GM12878 (cell line): ENCODE results near the gene RAB6B. TPM values are rescaled to one million over a fixed set of nuclear protein-coding genes. Genes with fewer than 3 reads are reported as not detected.

ENCODE experiments used
- ATAC-seq: fragments of 200-7000 bp; cut with Tn5 transposase; 3 replicates; pipeline ENCODE4 v1.9.1; 2020; ENCODE audit warnings: mild to moderate bottlenecking, moderate library complexity
- BruUV-seq: library from RNA; stranded (reverse); fragments of 400-500 nt; replicated peaks from 2 replicates; lab custom pipeline; 2021; lab: Mats Ljungman, UMichigan
- CTCF ChIA-PET: fragments of 300-600 bp; sonication (Branson Sonifier 250); formaldehyde crosslinking; extraction: SDS; loops from one replicate; lab custom pipeline; 2021; ENCODE audit warnings: inconsistent platforms; lab: Yijun Ruan, JAX
- POLR2A ChIA-PET: fragments of 350-600 bp; formaldehyde crosslinking; extraction: SDS; loops from one replicate; lab custom pipeline; 2021; ENCODE audit warnings: inconsistent platforms; lab: Charles Lee
- RAD21 ChIA-PET: fragments of 300-600 bp; sonication (Branson Sonifier 250); formaldehyde crosslinking; loops from one replicate; lab custom pipeline; 2023; ENCODE audit warnings: antibody characterized with exemption; ENCODE audit not compliant: unreplicated experiment; lab: Charles Lee
- SMC1A ChIA-PET: fragments of 300-600 bp; sonication (Branson Sonifier 250); formaldehyde crosslinking; loops from one replicate; lab custom pipeline; 2023; ENCODE audit not compliant: unreplicated experiment, uncharacterized antibody; lab: Charles Lee
- DNase-seq: peaks from one replicate; pipeline ENCODE4 v3.0.0-alpha.2; 2011; ENCODE audit warnings: low read depth, low spot score
- FAIRE-seq: peaks from 3 replicates; lab custom pipeline; 2011; peaks lifted over from hg19 to GRCh38; lab: Jason Lieb, UNC
- H2AFZ ChIP-seq: 2 replicates; pipeline ENCODE4 v1.6.0; 2011; ENCODE audit warnings: low read depth, low read length, control low read depth; ENCODE audit not compliant: control insufficient read depth
- H3K27ac ChIP-seq: 2 replicates; pipeline ENCODE4 v1.5.1; 2011; ENCODE audit warnings: control low read depth; ENCODE audit not compliant: control insufficient read depth, insufficient read depth
- H3K27me3 ChIP-seq, 2 experiments: replicated peaks in 1 of 2; 2 replicates each; pipeline versions ENCODE4 v1.6.0 to v1.6.1; 2011; ENCODE audit warnings: low read length in 1 of 2; ENCODE audit not compliant: control insufficient read depth in 2 of 2, insufficient read depth in 2 of 2
- H3K36me3 ChIP-seq, 2 experiments: 2 replicates each; pipeline ENCODE4 v1.5.1; 2011; ENCODE audit warnings: low read length in 1 of 2; ENCODE audit not compliant: control insufficient read depth in 2 of 2, insufficient read depth in 2 of 2
- H3K4me1 ChIP-seq: 2 replicates; pipeline ENCODE4 v1.6.1; 2011; ENCODE audit warnings: mild to moderate bottlenecking, low read length, moderate library complexity, mixed read lengths; ENCODE audit not compliant: control insufficient read depth, insufficient read depth
- H3K4me2 ChIP-seq: 2 replicates; pipeline ENCODE4 v1.6.0; 2011; ENCODE audit warnings: control low read depth; ENCODE audit not compliant: control insufficient read depth, insufficient read depth
- H3K4me3 ChIP-seq: fragments of 200-600 bp; sonication (generic); 2 replicates; pipeline ENCODE4 v1.5.1; 2016
- H3K79me2 ChIP-seq: 2 replicates; pipeline ENCODE4 v1.6.0; 2011; ENCODE audit warnings: low read length; ENCODE audit not compliant: control insufficient read depth, insufficient read depth
- H3K9ac ChIP-seq: 2 replicates; pipeline ENCODE4 v1.8.0; 2011; ENCODE audit warnings: low read length, control low read depth, mixed read lengths; ENCODE audit not compliant: control insufficient read depth, insufficient read depth
- H3K9me3 ChIP-seq: replicated peaks from 3 replicates; pipeline ENCODE4 v1.5.1; 2011; ENCODE audit warnings: mild to moderate bottlenecking, low read length; ENCODE audit not compliant: control insufficient read depth, insufficient read depth
- H4K20me1 ChIP-seq: 2 replicates; pipeline ENCODE4 v1.6.0; 2011; ENCODE audit not compliant: control insufficient read depth, insufficient read depth
- IKZF2 ChIP-seq, 2 experiments: fragments of 450-650 bp; IDR thresholded peaks; 2 replicates each; pipeline ENCODE4 v1.6.1; 2017; ENCODE audit warnings: mild to moderate bottlenecking in 2 of 2, moderate library complexity in 2 of 2
- PML ChIP-seq: IDR thresholded peaks from 2 replicates; pipeline ENCODE4 v1.6.1; 2012; ENCODE audit warnings: low read length, inconsistent platforms
- YBX1 ChIP-seq: fragments of 450-650 bp; IDR thresholded peaks from 2 replicates; pipeline ENCODE4 v1.6.1; 2016; ENCODE audit warnings: antibody characterized with exemption
- WGBS: methylation state at CpG from one replicate; pipeline ENCODE4 v1.1.6; 2016; ENCODE audit warnings: low lambda C conversion rate; ENCODE audit not compliant: insufficient replicate concordance, insufficient coverage; ENCODE audit errors: missing lambda C conversion rate; 5-methylcytosine and 5-hydroxymethylcytosine counted together
- in situ Hi-C: fragments of 300-500 bp; cut with MboI; formaldehyde crosslinking; loops from 9 replicates; pipeline ENCODE4 v1.14.3; 2018; ENCODE audit warnings: mixed read lengths
- intact Hi-C: fragments of 100-400 bp; cut with micrococcal nuclease; formaldehyde crosslinking; loops from one replicate; pipeline ENCODE4 v1.14.2; 2022; ENCODE audit not compliant: unreplicated experiment
- polyA plus RNA-seq, 11 experiments: library from polyadenylated mRNA; depleted of rRNA in 4 of 11; unstranded in 6 of 11; stranded (reverse) in 5 of 11; fragments of >200 nt; fragmentation: Nextera tagmentation in 4 of 11; fragmentation: Illumina TruSeq in 1 of 11; extraction: Ambion mirVana in 4 of 11; extraction: Trizol in 1 of 11; gene quantifications; 1 replicate in 1 of 11; 2 replicates in 10 of 11; pipeline versions ENCODE4 v1.2.1 to v1.2.3, GENCODE V29; 2011 to 2016; ENCODE audit warnings: inconsistent platforms in 2 of 11, missing spikeins in 2 of 11, low read depth in 1 of 11
- total RNA-seq, 4 experiments: library from RNA; depleted of rRNA in 3 of 4; stranded (reverse); fragments of >200 nt in 3 of 4; fragmentation: Illumina TruSeq in 1 of 4; extraction: Trizol in 1 of 4; gene quantifications; 2 replicates each; pipeline versions ENCODE4 v1.2.1 to v1.2.3, GENCODE V29; 2013 to 2021
- TF ChIP-seq, protein P1 (sequence below): fragments of 450-650 bp; IDR thresholded peaks from 2 replicates; pipeline ENCODE4 v1.6.1; 2017; ENCODE audit warnings: mild to moderate bottlenecking, low read depth, inconsistent platforms; ENCODE audit not compliant: poor library complexity, severe bottlenecking
- TF ChIP-seq, protein P2 (sequence below), 3 experiments: IDR thresholded peaks in 2 of 3; conservative IDR thresholded peaks in 1 of 3; 2 replicates each; pipeline ENCODE4 v1.5.1; 2011; ENCODE audit warnings: low read depth in 3 of 3, low read length in 3 of 3, mild to moderate bottlenecking in 3 of 3, control low read depth in 2 of 3, moderate library complexity in 2 of 3, inconsistent platforms in 1 of 3, mixed read lengths in 1 of 3; ENCODE audit not compliant: control insufficient read depth in 2 of 3, insufficient read depth in 1 of 3; ENCODE audit errors: extremely low read depth in 1 of 3

Gene RAB6B
- total and polyA plus RNA-seq, 10 of the 15 experiments (the other 5 are each of a cell fraction or from before 2014, with no cell fraction given): 0.01 to 0.16 (median 0.04) TPM; not detected in 5

DNA sequence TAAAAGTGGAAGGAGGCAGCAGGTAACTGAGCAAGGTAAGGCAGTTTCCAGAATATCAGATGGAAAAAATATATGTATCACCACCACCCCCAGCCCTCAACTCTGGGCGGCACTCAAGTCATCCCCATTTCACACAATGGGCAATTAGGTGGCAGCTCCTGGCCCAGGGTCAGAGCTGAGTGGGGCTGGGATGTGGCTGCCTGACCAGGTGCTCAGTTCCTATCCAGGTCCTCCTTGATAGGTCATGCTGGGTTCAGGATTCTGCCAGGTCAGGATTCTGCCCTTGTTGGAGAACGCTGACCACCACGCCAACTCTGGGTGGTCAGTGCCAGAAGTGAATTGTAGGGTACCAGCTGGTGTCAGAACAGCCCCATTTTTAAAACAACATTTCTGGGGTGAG lies 29.5 kb downstream of the RAB6B start (continued):
- TF ChIP-seq YBX1: no peak
- TF ChIP-seq, protein P1, sequence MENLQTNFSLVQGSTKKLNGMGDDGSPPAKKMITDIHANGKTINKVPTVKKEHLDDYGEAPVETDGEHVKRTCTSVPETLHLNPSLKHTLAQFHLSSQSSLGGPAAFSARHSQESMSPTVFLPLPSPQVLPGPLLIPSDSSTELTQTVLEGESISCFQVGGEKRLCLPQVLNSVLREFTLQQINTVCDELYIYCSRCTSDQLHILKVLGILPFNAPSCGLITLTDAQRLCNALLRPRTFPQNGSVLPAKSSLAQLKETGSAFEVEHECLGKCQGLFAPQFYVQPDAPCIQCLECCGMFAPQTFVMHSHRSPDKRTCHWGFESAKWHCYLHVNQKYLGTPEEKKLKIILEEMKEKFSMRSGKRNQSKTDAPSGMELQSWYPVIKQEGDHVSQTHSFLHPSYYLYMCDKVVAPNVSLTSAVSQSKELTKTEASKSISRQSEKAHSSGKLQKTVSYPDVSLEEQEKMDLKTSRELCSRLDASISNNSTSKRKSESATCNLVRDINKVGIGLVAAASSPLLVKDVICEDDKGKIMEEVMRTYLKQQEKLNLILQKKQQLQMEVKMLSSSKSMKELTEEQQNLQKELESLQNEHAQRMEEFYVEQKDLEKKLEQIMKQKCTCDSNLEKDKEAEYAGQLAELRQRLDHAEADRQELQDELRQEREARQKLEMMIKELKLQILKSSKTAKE: no peak
- TF ChIP-seq PML: no peak

DNA sequence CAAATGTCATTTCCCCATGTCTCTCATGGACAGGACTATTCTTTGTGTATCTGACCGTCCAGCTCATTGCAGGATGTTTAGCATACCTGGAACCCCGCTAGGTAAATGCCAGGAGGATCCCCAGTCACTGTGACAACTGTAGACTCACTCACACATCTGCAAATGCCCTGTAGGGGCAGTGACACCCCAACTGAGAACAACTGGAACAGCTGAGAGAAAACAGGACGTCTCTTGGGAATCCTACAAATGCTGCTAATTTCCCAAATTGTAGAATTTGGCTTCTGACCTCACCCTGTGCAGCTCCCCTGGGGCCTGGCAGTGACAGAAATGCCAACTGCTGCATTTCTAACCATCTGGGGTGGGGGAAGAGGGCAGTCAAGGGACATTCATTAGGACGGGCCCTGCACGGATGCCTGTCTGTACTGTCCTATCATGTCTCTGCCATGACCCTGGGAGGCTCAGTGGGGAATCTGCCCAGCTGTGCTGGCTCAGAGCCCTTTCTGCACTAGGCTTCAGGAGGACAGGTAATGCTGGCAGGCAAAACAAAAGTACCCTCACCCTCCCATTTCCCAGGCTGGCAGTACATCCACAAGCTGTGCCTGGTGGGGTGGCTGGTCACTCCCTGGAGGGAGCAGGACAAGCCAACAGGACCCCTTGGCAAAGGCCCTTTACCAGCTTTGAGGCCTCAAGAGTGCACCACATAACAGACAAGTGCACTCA lies 30.4 kb downstream of the RAB6B start:
- ChIA-PET POLR2A (no interaction called here), SMC1A (interaction anchor here (1.4 kb wide), 1 partner anchor 14 kb away, joined by 3 read pairs; no protein-coding TSS in a partner anchor), RAD21 (no interaction called here), CTCF (no interaction called here)
- no TSS peak for BruUV-seq
- Histone ChIP-seq H3K4me2 (no peak overlapping the region), H3K4me3 (no peak overlapping the region), H3K4me1 (no peaks in the 10 kb centered on the region), H3K27me3 (peaks cover 0 to 5% of the 10 kb centered on the region in 2 experiments; a peak in 2 of 4 replicates), H4K20me1 (no peaks in the 10 kb centered on the region), H3K27ac (no peak overlapping the region), H2AFZ (no peak overlapping the region), H3K36me3 (no peaks in the 10 kb centered on the region), H3K9ac (no peak overlapping the region), H3K79me2 (no peaks in the 10 kb centered on the region), H3K9me3 (no peaks in the 10 kb centered on the region)
- no peak for DNase-seq
- intact Hi-C loops (no loop called here), in situ Hi-C loops (no loop called here)
- no peak for FAIRE-seq
- WGBS: 2% methylated on average over 5 of the region's 5 CpGs
- peak; percentile 57; the same call in 2 of the 3 replicates for ATAC-seq
- TF ChIP-seq IKZF2 (IDR thresholded peaks at IDR 0.05): no peak
- TF ChIP-seq, protein P2, sequence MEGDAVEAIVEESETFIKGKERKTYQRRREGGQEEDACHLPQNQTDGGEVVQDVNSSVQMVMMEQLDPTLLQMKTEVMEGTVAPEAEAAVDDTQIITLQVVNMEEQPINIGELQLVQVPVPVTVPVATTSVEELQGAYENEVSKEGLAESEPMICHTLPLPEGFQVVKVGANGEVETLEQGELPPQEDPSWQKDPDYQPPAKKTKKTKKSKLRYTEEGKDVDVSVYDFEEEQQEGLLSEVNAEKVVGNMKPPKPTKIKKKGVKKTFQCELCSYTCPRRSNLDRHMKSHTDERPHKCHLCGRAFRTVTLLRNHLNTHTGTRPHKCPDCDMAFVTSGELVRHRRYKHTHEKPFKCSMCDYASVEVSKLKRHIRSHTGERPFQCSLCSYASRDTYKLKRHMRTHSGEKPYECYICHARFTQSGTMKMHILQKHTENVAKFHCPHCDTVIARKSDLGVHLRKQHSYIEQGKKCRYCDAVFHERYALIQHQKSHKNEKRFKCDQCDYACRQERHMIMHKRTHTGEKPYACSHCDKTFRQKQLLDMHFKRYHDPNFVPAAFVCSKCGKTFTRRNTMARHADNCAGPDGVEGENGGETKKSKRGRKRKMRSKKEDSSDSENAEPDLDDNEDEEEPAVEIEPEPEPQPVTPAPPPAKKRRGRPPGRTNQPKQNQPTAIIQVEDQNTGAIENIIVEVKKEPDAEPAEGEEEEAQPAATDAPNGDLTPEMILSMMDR (IDR thresholded peaks at IDR 0.05 in 2 of 3, conservative IDR thresholded peaks at IDR 0.05 in 1 of 3; ENCODE audit: control insufficient read depth in 2 of 3, extremely low read depth in 1 of 3, insufficient read depth in 1 of 3, low read depth in 3 of 3, low read length in 3 of 3): peak in 1 of 3 experiments; percentile 13; a peak in 1 of 6 replicates
